HepG2 (cell line): ENCODE results near the gene ZNF77. TPM values are rescaled to one million over a fixed set of nuclear protein-coding genes. Genes with fewer than 3 reads are reported as not detected.

Experiments
- ATF3 ChIP-seq: sonication (generic); formaldehyde crosslinking; IDR thresholded peaks from 2 replicates; pipeline ENCODE4 v1.4.0; 2020; ENCODE audit warnings: missing genetic modification reagents
- CEBPG ChIP-seq: IDR thresholded peaks from 2 replicates; pipeline ENCODE4 v1.6.1; 2016
- CTCF ChIP-seq: sonication (generic); formaldehyde crosslinking; IDR thresholded peaks from 2 replicates; pipeline ENCODE4 v1.5.0; 2020; ENCODE audit warnings: mild to moderate bottlenecking, missing genetic modification reagents, moderate library complexity
- FOSL2 ChIP-seq: sonication (generic); formaldehyde crosslinking; IDR thresholded peaks from 2 replicates; pipeline ENCODE4 v1.4.0; 2020; ENCODE audit warnings: missing genetic modification reagents
- FOXA3 ChIP-seq: IDR thresholded peaks from 2 replicates; pipeline ENCODE4 v1.6.1; 2016; ENCODE audit warnings: missing genetic modification reagents, missing compliant biosample characterization
- HOMEZ ChIP-seq: IDR thresholded peaks from 2 replicates; pipeline ENCODE4 v1.6.1; 2016; ENCODE audit warnings: low read depth
- ISX ChIP-seq: sonication (generic); formaldehyde crosslinking; conservative IDR thresholded peaks from 2 replicates; pipeline ENCODE4 v1.5.0; 2020; ENCODE audit warnings: missing genetic modification reagents
- MAFG ChIP-seq: sonication (generic); formaldehyde crosslinking; IDR thresholded peaks from 2 replicates; pipeline ENCODE4 v1.5.1; 2020; ENCODE audit warnings: mild to moderate bottlenecking, missing genetic modification reagents
- MIXL1 ChIP-seq: IDR thresholded peaks from 2 replicates; pipeline ENCODE4 v1.6.1; 2016
- NR2F6 ChIP-seq, 2 experiments: IDR thresholded peaks; 2 replicates each; pipeline ENCODE4 v1.6.1; 2016; ENCODE audit warnings: antibody characterized with exemption in 1 of 2, mild to moderate bottlenecking in 1 of 2
- PPARG ChIP-seq: conservative IDR thresholded peaks from 2 replicates; pipeline ENCODE4 v1.6.1; 2016; ENCODE audit warnings: missing biosample characterization, missing genetic modification reagents
- RAD21 ChIP-seq: fragments of 450-650 bp; formaldehyde crosslinking; IDR thresholded peaks from 2 replicates; pipeline ENCODE4 v1.5.0; 2020; ENCODE audit warnings: mild to moderate bottlenecking
- RARA ChIP-seq: IDR thresholded peaks from 2 replicates; pipeline ENCODE4 v1.6.1; 2016; ENCODE audit warnings: missing genetic modification reagents, missing compliant biosample characterization
- REPIN1 ChIP-seq: sonication (generic); formaldehyde crosslinking; IDR thresholded peaks from 2 replicates; pipeline ENCODE4 v1.8.0; 2022; ENCODE audit warnings: missing genetic modification reagents, low read depth, mild to moderate bottlenecking, borderline replicate concordance
- SMYD3 ChIP-seq: sonication (generic); formaldehyde crosslinking; IDR thresholded peaks from 2 replicates; pipeline ENCODE4 v1.8.1; 2023; ENCODE audit warnings: mild to moderate bottlenecking, missing genetic modification reagents
- SP4 ChIP-seq: sonication (generic); formaldehyde crosslinking; IDR thresholded peaks from 2 replicates; pipeline ENCODE4 v1.8.1; 2023; ENCODE audit warnings: mild to moderate bottlenecking, missing genetic modification reagents
- STAG1 ChIP-seq: sonication (generic); formaldehyde crosslinking; IDR thresholded peaks from 2 replicates; pipeline ENCODE4 v1.4.0; 2020; ENCODE audit warnings: missing genetic modification reagents
- TBL1XR1 ChIP-seq: fragments of 150-350 bp; IDR thresholded peaks from 2 replicates; pipeline ENCODE4 v1.6.1; 2014; ENCODE audit warnings: borderline replicate concordance, low read length; ENCODE audit not compliant: partially characterized antibody
- TCF7L2 ChIP-seq: IDR thresholded peaks from 2 replicates; pipeline ENCODE4 v1.6.1; 2011; ENCODE audit warnings: mild to moderate bottlenecking, low read depth, low read length, moderate library complexity
- TOE1 ChIP-seq: sonication (generic); formaldehyde crosslinking; IDR thresholded peaks from 2 replicates; pipeline ENCODE4 v1.4.0; 2020; ENCODE audit warnings: mild to moderate bottlenecking, missing genetic modification reagents
- ZFP1 ChIP-seq: IDR thresholded peaks from 2 replicates; pipeline ENCODE4 v1.6.1; 2016
- ZNF343 ChIP-seq: sonication (generic); formaldehyde crosslinking; IDR thresholded peaks from 2 replicates; pipeline ENCODE4 v1.4.0; 2020; ENCODE audit warnings: mild to moderate bottlenecking, missing genetic modification reagents
- ZNF460 ChIP-seq: sonication (generic); formaldehyde crosslinking; IDR thresholded peaks from 2 replicates; pipeline ENCODE4 v1.5.1; 2020; ENCODE audit warnings: missing genetic modification reagents, mild to moderate bottlenecking, borderline replicate concordance
- ZNF570 ChIP-seq: sonication (generic); formaldehyde crosslinking; IDR thresholded peaks from 2 replicates; pipeline ENCODE4 v1.4.0; 2020; ENCODE audit warnings: mild to moderate bottlenecking, missing genetic modification reagents, borderline replicate concordance
- ZSCAN12 ChIP-seq: sonication (generic); formaldehyde crosslinking; IDR thresholded peaks from 2 replicates; pipeline ENCODE4 v1.9.0; 2021; ENCODE audit warnings: mild to moderate bottlenecking, missing genetic modification reagents
- polyA plus RNA-seq, 8 experiments: library from polyadenylated mRNA; depleted of rRNA in 3 of 8; stranded (reverse) in 7 of 8; unstranded in 1 of 8; fragments of >200 nt; fragmentation: Illumina TruSeq in 4 of 8; extraction: Trizol in 4 of 8; gene quantifications; 2 replicates each; pipeline versions ENCODE4 v1.2.1 to v1.2.3, GENCODE V29; 2011 to 2016; ENCODE audit warnings: low read depth in 4 of 8, missing spikeins in 1 of 8, mixed read lengths in 1 of 8; ENCODE audit not compliant: insufficient read depth in 1 of 8
- total RNA-seq, 5 experiments: library from RNA; depleted of rRNA; stranded (reverse); fragments of >200 nt; fragmentation: Illumina TruSeq; extraction: Trizol; gene quantifications; 2 replicates each; pipeline ENCODE4 v1.2.3, GENCODE V29; 2016; ENCODE audit warnings: low read depth in 1 of 5
- TF ChIP-seq, protein P1 (sequence below): sonication (generic); formaldehyde crosslinking; IDR thresholded peaks from 2 replicates; pipeline ENCODE4 v1.4.0; 2020; ENCODE audit warnings: missing genetic modification reagents
- TF ChIP-seq, protein P2 (sequence below): sonication (generic); formaldehyde crosslinking; IDR thresholded peaks from 2 replicates; pipeline ENCODE4 v1.4.0; 2020; ENCODE audit warnings: missing genetic modification reagents

The ZNF77 gene
- total and polyA plus RNA-seq, 2 of the 13 experiments (the other 11 are each of a cell fraction or from before 2014, with no cell fraction given): 7.1 to 11.5 TPM

- TF ChIP-seq CEBPG (CRISPR knock-in tag) (peak; percentile 70), CTCF (peak; percentile 91), STAG1 (peak; percentile 93), TOE1 (CRISPR knock-in tag) (no peak), REPIN1 (CRISPR knock-in tag) (peak; percentile 35; the same call in 1 of the 2 replicates), ZFP1 (CRISPR knock-in tag) (no peak), ATF3 (CRISPR knock-in tag) (peak; percentile 76; the same call in 1 of the 2 replicates), ISX (CRISPR knock-in tag) (no peak), ZNF570 (no peak), SP4 (CRISPR knock-in tag) (no peak), ZNF343 (CRISPR knock-in tag) (no peak), RARA (CRISPR knock-in tag) (no peak), FOSL2 (peak; percentile 30; the same call in 1 of the 2 replicates), MIXL1 (0 out of 2 replicates have a peak, but pooled peaks have one; percentile 14), MAFG (no peak), RAD21 (CRISPR knock-in tag) (peak; percentile 73; the same call in 1 of the 2 replicates), HOMEZ (CRISPR knock-in tag) (0 out of 2 replicates have a peak, but pooled peaks have one; percentile 18), TBL1XR1 (peak; percentile 72), PPARG (CRISPR knock-in tag) (peak; percentile 29; the same call in 1 of the 2 replicates), NR2F6 (IDR thresholded peaks at IDR 0.05) (peak; percentile 48; the same call in 1 of the 2 replicates), NR2F6 (CRISPR knock-in tag; IDR thresholded peaks at IDR 0.05) (peak; percentile 37; the same call in 1 of the 2 replicates), TCF7L2 (no peak), FOXA3 (CRISPR knock-in tag) (peak; percentile 29; the same call in 1 of the 2 replicates), ZNF460 (CRISPR knock-in tag) (0 out of 2 replicates have a peak, but pooled peaks have one; percentile 1), SMYD3 (0 out of 2 replicates have a peak, but pooled peaks have one; percentile 39), ZSCAN12 (no peak)
- TF ChIP-seq, protein P1, sequence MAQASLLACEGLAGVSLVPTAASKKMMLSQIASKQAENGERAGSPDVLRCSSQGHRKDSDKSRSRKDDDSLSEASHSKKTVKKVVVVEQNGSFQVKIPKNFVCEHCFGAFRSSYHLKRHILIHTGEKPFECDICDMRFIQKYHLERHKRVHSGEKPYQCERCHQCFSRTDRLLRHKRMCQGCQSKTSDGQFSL (CRISPR knock-in tag): 0 out of 2 replicates have a peak, but pooled peaks have one; percentile 39
- TF ChIP-seq, protein P2, sequence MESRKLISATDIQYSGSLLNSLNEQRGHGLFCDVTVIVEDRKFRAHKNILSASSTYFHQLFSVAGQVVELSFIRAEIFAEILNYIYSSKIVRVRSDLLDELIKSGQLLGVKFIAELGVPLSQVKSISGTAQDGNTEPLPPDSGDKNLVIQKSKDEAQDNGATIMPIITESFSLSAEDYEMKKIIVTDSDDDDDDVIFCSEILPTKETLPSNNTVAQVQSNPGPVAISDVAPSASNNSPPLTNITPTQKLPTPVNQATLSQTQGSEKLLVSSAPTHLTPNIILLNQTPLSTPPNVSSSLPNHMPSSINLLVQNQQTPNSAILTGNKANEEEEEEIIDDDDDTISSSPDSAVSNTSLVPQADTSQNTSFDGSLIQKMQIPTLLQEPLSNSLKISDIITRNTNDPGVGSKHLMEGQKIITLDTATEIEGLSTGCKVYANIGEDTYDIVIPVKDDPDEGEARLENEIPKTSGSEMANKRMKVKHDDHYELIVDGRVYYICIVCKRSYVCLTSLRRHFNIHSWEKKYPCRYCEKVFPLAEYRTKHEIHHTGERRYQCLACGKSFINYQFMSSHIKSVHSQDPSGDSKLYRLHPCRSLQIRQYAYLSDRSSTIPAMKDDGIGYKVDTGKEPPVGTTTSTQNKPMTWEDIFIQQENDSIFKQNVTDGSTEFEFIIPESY (CRISPR knock-in tag): peak; percentile 11; the same call in 1 of the 2 replicates
Measured at GRCh38 chr19:2962018-2962670, 17.4 kb upstream of the ZNF77 start (continued).
